HCT116 (cell line): ENCODE measurements around the gene AXIN2. TPM values are rescaled to one million over a fixed set of nuclear protein-coding genes. Genes with fewer than 3 reads are reported as not detected.

Experiments used
- ATAC-seq: fragments of 200-7000 bp; cut with Tn5 transposase; 2 replicates; pipeline ENCODE4 v1.9.1; 2020; ENCODE audit warnings: mild to moderate bottlenecking, moderate library complexity
- BruUV-seq: library from RNA; stranded (reverse); fragments of 400-500 nt; replicated peaks from 2 replicates; lab custom pipeline; 2021; lab: Mats Ljungman, UMichigan
- CTCF ChIA-PET: fragments of 300-600 bp; sonication (Branson Sonifier 250); formaldehyde crosslinking; loops from one replicate; lab custom pipeline; 2021; ENCODE audit warnings: antibody characterized with exemption; lab: Charles Lee
- POLR2A ChIA-PET: fragments of 300-600, 350-600 bp; sonication (Branson Sonifier 250); formaldehyde crosslinking; loops from one replicate; lab custom pipeline; 2021; ENCODE audit warnings: antibody characterized with exemption; lab: Charles Lee
- RAD21 ChIA-PET, 2 experiments: fragments of 300-600 bp; sonication (Branson Sonifier 250); formaldehyde crosslinking; loops; one replicate each; lab custom pipeline; 2023; ENCODE audit warnings: low total read pairs in 2 of 2; ENCODE audit not compliant: uncharacterized antibody in 2 of 2, unreplicated experiment in 2 of 2, low non-redundant PET in 1 of 2; lab: Charles Lee
- DNase-seq: peaks from one replicate; pipeline ENCODE4 v3.0.0-alpha.2; 2010; ENCODE audit warnings: low read depth, low spot score
- H2AFZ ChIP-seq: fragments of 200-600 bp; shearing (Covaris generic), sonication (generic); 2 replicates; pipeline ENCODE4 v1.6.1; 2017; ENCODE audit warnings: low read depth, mixed run types, mixed read lengths, antibody characterized with exemption, low read length; ENCODE audit not compliant: poor library complexity, severe bottlenecking
- H3K27ac ChIP-seq: 2 replicates; pipeline ENCODE4 v1.5.1; 2012; ENCODE audit warnings: low read depth, low read length
- H3K27me3 ChIP-seq: fragments of 200-600 bp; sonication (generic); 2 replicates; pipeline ENCODE4 v1.6.1; 2016; ENCODE audit warnings: mixed run types, low read length, mixed read lengths; ENCODE audit not compliant: insufficient read depth
- H3K36me3 ChIP-seq, 2 experiments: fragments of 200-500 bp in 1 of 2; fragments of 200-600 bp in 1 of 2; sonication (Bioruptor generic) in 1 of 2; sonication (generic) in 1 of 2; 2 replicates each; pipeline versions ENCODE4 v1.5.1 to v1.6.1; 2014 to 2016; ENCODE audit warnings: low read length in 2 of 2, inconsistent platforms in 1 of 2, mixed read lengths in 1 of 2, mixed run types in 1 of 2; ENCODE audit not compliant: insufficient read depth in 2 of 2, control insufficient read depth in 1 of 2
- H3K4me1 ChIP-seq, 2 experiments: fragments of 200-600 bp in 1 of 2; sonication (generic) in 1 of 2; 2 replicates each; pipeline versions ENCODE4 v1.5.1 to v1.6.1; 2012 to 2017; ENCODE audit warnings: low read length in 2 of 2, inconsistent platforms in 1 of 2, mild to moderate bottlenecking in 1 of 2, mixed read lengths in 1 of 2, mixed run types in 1 of 2, moderate library complexity in 1 of 2; ENCODE audit not compliant: insufficient read depth in 2 of 2, control insufficient read depth in 1 of 2
- H3K4me2 ChIP-seq: fragments of 200-600 bp; sonication (generic); 2 replicates; pipeline ENCODE4 v1.6.1; 2017; ENCODE audit warnings: mixed run types, low read length, mixed read lengths
- H3K4me3 ChIP-seq, 2 experiments: fragments of 200-600 bp in 1 of 2; sonication (generic) in 1 of 2; replicated peaks in 1 of 2; 2 replicates each; pipeline ENCODE4 v1.5.1; 2011 to 2016; ENCODE audit warnings: low read length in 2 of 2, control low read depth in 1 of 2, low read depth in 1 of 2, mild to moderate bottlenecking in 1 of 2, mixed read lengths in 1 of 2, mixed run types in 1 of 2
- H3K79me2 ChIP-seq: fragments of 200-600 bp; sonication (generic); 2 replicates; pipeline ENCODE4 v1.6.1; 2017; ENCODE audit warnings: mild to moderate bottlenecking, mixed run types, low read length, moderate library complexity, mixed read lengths; ENCODE audit not compliant: insufficient read depth
- H3K9ac ChIP-seq: fragments of 200-600 bp; sonication (generic); 2 replicates; pipeline ENCODE4 v1.6.1; 2016; ENCODE audit warnings: low read length, mixed read lengths
- H3K9me2 ChIP-seq: fragments of 200-600 bp; sonication (generic), shearing (Covaris generic); 2 replicates; pipeline ENCODE4 v1.6.1; 2017; ENCODE audit warnings: mixed run types, mild to moderate bottlenecking, moderate library complexity; ENCODE audit not compliant: insufficient read depth
- H3K9me3 ChIP-seq, 2 experiments: fragments of 200-500 bp in 1 of 2; fragments of 200-600 bp in 1 of 2; sonication (Bioruptor generic) in 1 of 2; sonication (generic) in 1 of 2; 2 replicates each; pipeline ENCODE4 v1.6.1; 2014 to 2017; ENCODE audit warnings: low read length in 2 of 2, mixed read lengths in 2 of 2, inconsistent platforms in 1 of 2, low read depth in 1 of 2, mild to moderate bottlenecking in 1 of 2, mixed run types in 1 of 2, moderate library complexity in 1 of 2; ENCODE audit not compliant: control insufficient read depth in 1 of 2, insufficient read depth in 1 of 2
- H4K20me1 ChIP-seq: fragments of 200-600 bp; sonication (generic), shearing (Covaris generic); 2 replicates; pipeline ENCODE4 v1.6.1; 2017; ENCODE audit warnings: mixed run types, mild to moderate bottlenecking, moderate library complexity; ENCODE audit not compliant: insufficient read depth
- ATF3 ChIP-seq: IDR thresholded peaks from 2 replicates; pipeline ENCODE4 v1.6.1; 2012
- CBX3 ChIP-seq: IDR thresholded peaks from 2 replicates; pipeline ENCODE4 v1.6.1; 2012; ENCODE audit warnings: low read depth
- CEBPB ChIP-seq: IDR thresholded peaks from 2 replicates; pipeline ENCODE4 v1.6.1; 2012; ENCODE audit warnings: low read depth
- CTCF ChIP-seq, 3 experiments: fragments of 200-600 bp in 1 of 3; sonication (generic) in 1 of 3; IDR thresholded peaks in 2 of 3; conservative IDR thresholded peaks in 1 of 3; 2 replicates each; pipeline ENCODE4 v1.5.1; 2012 to 2017; ENCODE audit warnings: low read depth in 2 of 3, low read length in 2 of 3, antibody characterized with exemption in 1 of 3, borderline replicate concordance in 1 of 3, control low read depth in 1 of 3, mild to moderate bottlenecking in 1 of 3, mixed read lengths in 1 of 3, mixed run types in 1 of 3, moderate library complexity in 1 of 3; ENCODE audit not compliant: insufficient read depth in 1 of 3
- EGR1 ChIP-seq: IDR thresholded peaks from 2 replicates; pipeline ENCODE4 v1.6.1; 2012; ENCODE audit warnings: low read depth
- FOSL1 ChIP-seq: IDR thresholded peaks from 2 replicates; pipeline ENCODE4 v1.6.1; 2012; ENCODE audit warnings: low read depth
- JUND ChIP-seq: IDR thresholded peaks from 2 replicates; pipeline ENCODE4 v1.6.1; 2012
- MAX ChIP-seq: IDR thresholded peaks from 2 replicates; pipeline ENCODE4 v1.6.1; 2012
- POLR2A ChIP-seq: IDR thresholded peaks from 2 replicates; pipeline ENCODE4 v1.7.0; 2011; ENCODE audit warnings: borderline replicate concordance; ENCODE audit not compliant: insufficient read depth, insufficient read length; ENCODE audit errors: extremely low read depth
- POLR2AphosphoS5 ChIP-seq: IDR thresholded peaks from 2 replicates; pipeline ENCODE4 v1.6.1; 2011; ENCODE audit warnings: mild to moderate bottlenecking, low read depth, low read length, moderate library complexity
- RAD21 ChIP-seq: IDR thresholded peaks from 2 replicates; pipeline ENCODE4 v1.6.1; 2012; ENCODE audit warnings: low read depth, mild to moderate bottlenecking
- SP1 ChIP-seq: IDR thresholded peaks from 2 replicates; pipeline ENCODE4 v1.6.1; 2012; ENCODE audit warnings: low read depth
- SRF ChIP-seq: IDR thresholded peaks from 2 replicates; pipeline ENCODE4 v1.6.1; 2012; ENCODE audit warnings: low read depth
- ZFX ChIP-seq: fragments of 450-650 bp; IDR thresholded peaks from 2 replicates; pipeline ENCODE4 v1.6.1; 2017
- ZNF274 ChIP-seq: fragments of 200-500 bp; sonication (Bioruptor generic); IDR thresholded peaks from 2 replicates; pipeline ENCODE4 v1.6.1; 2014; ENCODE audit warnings: mild to moderate bottlenecking, low read depth, low read length, inconsistent platforms
- intact Hi-C: fragments of 100-400 bp; cut with micrococcal nuclease; formaldehyde crosslinking; loops from 2 replicates; pipeline ENCODE4 v1.10.0; 2022
- total RNA-seq: library from RNA; stranded (reverse); gene quantifications from one replicate; pipeline ENCODE4 v1.2.1, GENCODE V29; 2021; ENCODE audit not compliant: unreplicated experiment

Gene AXIN2
- total RNA-seq, 1 experiment from 2014 or later: 7.1 TPM

GRCh38 chr17:65595071-65595656 lies 33.7 kb upstream of the AXIN2 start:
- intact Hi-C loops: no loop called here
- Histone ChIP-seq H3K27ac (no peak overlapping the region), H3K9me3 (no peaks in the 10 kb centered on the region), H3K27me3 (no peaks in the 10 kb centered on the region), H3K79me2 (no peaks in the 10 kb centered on the region), H3K36me3 (no peaks in the 10 kb centered on the region), H2AFZ (no peak overlapping the region), H4K20me1 (no peaks in the 10 kb centered on the region), H3K9me2 (no peaks in the 10 kb centered on the region), H3K4me3 (no peak overlapping the region), H3K4me2 (no peak overlapping the region), H3K9ac (no peak overlapping the region), H3K4me1 (peaks cover 0 to 3% of the 10 kb centered on the region in 2 experiments; a peak in 1 of 4 replicates)
- POLR2A ChIA-PET: no interaction called here
- DNase-seq (no peak), ATAC-seq (peak; percentile 69)
- no TSS peak for BruUV-seq
- RAD21 ChIA-PET: no interaction called here
- CTCF ChIA-PET: no interaction called here
- TF ChIP-seq ATF3: no peak
- no peak for TF ChIP-seq EGR1
- TF ChIP-seq POLR2A: no peak
- TF ChIP-seq JUND: no peak
- TF ChIP-seq POLR2AphosphoS5: no peak
- TF ChIP-seq MAX: no peak
- TF ChIP-seq SRF: no peak
- TF ChIP-seq ZNF274: no peak
- no peak for TF ChIP-seq ZFX
- TF ChIP-seq CEBPB: no peak
- TF ChIP-seq SP1: no peak
- TF ChIP-seq CBX3: no peak
- TF ChIP-seq FOSL1: no peak
- TF ChIP-seq RAD21: no peak
- no peak for TF ChIP-seq CTCF (IDR thresholded peaks at IDR 0.05 in 2 of 3, conservative IDR thresholded peaks at IDR 0.05 in 1 of 3; ENCODE audit: borderline replicate concordance in 1 of 3, insufficient read depth in 1 of 3, low read depth in 2 of 3, low read length in 2 of 3)
